ENCODE data around the gene SMIM7.

DNA sequence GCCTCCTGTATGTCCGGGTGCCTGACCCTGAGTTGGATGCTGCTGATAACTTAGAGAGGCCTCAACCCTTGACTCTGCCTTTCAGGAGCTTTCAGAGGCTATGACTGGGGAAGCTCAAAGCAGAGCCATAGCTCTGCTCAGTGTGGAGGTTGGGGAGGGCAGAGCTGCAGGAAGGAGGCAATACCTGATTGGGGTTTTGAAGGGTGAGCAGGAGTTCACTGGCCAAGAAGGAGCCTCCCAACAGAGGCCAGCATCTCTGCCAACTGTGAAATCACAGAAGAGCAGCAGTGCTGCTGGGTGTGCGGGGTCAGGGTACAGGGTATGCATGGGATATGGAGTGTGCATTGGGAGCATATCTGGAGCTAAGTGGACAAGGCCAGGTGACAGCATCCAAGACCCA, 22.6 kb upstream of the SMIM7 start:
- TF ChIP-seq, protein P1, sequence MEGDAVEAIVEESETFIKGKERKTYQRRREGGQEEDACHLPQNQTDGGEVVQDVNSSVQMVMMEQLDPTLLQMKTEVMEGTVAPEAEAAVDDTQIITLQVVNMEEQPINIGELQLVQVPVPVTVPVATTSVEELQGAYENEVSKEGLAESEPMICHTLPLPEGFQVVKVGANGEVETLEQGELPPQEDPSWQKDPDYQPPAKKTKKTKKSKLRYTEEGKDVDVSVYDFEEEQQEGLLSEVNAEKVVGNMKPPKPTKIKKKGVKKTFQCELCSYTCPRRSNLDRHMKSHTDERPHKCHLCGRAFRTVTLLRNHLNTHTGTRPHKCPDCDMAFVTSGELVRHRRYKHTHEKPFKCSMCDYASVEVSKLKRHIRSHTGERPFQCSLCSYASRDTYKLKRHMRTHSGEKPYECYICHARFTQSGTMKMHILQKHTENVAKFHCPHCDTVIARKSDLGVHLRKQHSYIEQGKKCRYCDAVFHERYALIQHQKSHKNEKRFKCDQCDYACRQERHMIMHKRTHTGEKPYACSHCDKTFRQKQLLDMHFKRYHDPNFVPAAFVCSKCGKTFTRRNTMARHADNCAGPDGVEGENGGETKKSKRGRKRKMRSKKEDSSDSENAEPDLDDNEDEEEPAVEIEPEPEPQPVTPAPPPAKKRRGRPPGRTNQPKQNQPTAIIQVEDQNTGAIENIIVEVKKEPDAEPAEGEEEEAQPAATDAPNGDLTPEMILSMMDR (IDR thresholded peaks at IDR 0.05): no peak
- TF ChIP-seq POLR2A (IDR thresholded peaks at IDR 0.05): no peak
